Measurements from ENCODE around the gene UGT1A10.

The UGT1A10 gene

GRCh38 chr2:233769260-233769659 lies 133.0 kb downstream of the UGT1A10 start:
- no peak overlapping the region for H3K27ac ChIP-seq
- TF ChIP-seq CTCF (IDR thresholded peaks at IDR 0.05) = no peak
- TF ChIP-seq ZFX (IDR thresholded peaks at IDR 0.05; ENCODE audit: borderline replicate concordance) = no peak

GRCh38 chr2:233772153-233772552 lies 135.9 kb downstream of the UGT1A10 start:
- TF ChIP-seq CTCF (IDR thresholded peaks at IDR 0.05) = no peak
- TF ChIP-seq ZFX (IDR thresholded peaks at IDR 0.05; ENCODE audit: borderline replicate concordance) = no peak
- H3K27ac ChIP-seq = no peak overlapping the region

- no peak for TF ChIP-seq ZFX (IDR thresholded peaks at IDR 0.05; ENCODE audit: borderline replicate concordance)
- TF ChIP-seq CTCF (IDR thresholded peaks at IDR 0.05) = no peak
- no peak overlapping the region for H3K27ac ChIP-seq
These were observed 136.3 kb downstream of the UGT1A10 start for GRCh38 chr2:233772583-233772982.

- H3K27ac ChIP-seq = no peak overlapping the region
- TF ChIP-seq CTCF (IDR thresholded peaks at IDR 0.05) (no peak), ZFX (IDR thresholded peaks at IDR 0.05; ENCODE audit: borderline replicate concordance) (no peak)
These were observed 137.6 kb downstream of the UGT1A10 start for GRCh38 chr2:233773854-233774253.

DNA sequence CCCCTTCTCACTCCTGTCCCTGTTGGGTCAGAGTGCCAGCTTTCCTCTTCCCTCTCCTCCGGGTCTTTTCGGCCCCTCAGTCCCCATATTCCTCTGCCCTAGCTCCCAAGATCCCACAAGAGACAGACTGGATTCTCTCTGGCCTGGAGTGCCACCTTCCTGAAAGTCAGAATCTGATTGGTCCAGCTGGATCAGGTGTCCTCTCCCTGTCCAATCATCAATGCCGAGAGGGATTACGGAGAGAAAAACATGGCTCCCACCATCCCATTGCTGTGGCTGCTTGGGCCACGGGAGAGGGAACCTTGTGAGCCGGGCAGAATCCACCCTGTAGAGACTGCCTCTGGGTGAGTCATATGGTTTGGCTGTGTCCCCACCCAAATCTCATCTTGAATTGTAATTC lies 139.2 kb downstream of the UGT1A10 start:
- no peak overlapping the region for H3K27ac ChIP-seq
- no peak for TF ChIP-seq CTCF (IDR thresholded peaks at IDR 0.05)
- TF ChIP-seq ZFX (IDR thresholded peaks at IDR 0.05; ENCODE audit: borderline replicate concordance) = no peak

GRCh38 chr2:233778030-233778429 lies 141.8 kb downstream of the UGT1A10 start, which contains the start of gene MROH2A:
MROH2A (plus strand) TSS chr2:233778330; CDS start chr2:233779359, 1,029 bp downstream.
- H3K27ac ChIP-seq = no peak within 1 kb of the TSS
- TF ChIP-seq ZFX (IDR thresholded peaks at IDR 0.05; ENCODE audit: borderline replicate concordance) (no peak), CTCF (IDR thresholded peaks at IDR 0.05) (no peak)

DNA sequence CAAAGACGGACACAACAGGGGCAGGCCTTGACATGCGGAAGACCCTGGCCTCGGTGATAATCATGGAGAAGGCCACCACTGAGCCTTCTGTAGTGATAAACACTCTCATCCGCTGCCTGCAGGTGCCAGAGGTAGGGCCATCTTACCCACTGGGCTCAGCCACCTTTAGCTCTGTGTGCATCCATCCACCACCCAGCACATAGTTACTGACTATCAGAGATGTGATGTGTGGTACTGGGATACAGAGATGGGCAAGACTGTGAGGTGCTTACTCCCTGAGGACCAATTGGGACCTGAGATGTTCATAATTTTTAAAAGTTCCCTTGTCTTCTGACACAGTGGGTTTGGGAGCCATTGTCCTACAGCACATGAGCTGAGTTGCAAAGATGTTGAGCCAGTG lies 143.5 kb downstream of the UGT1A10 start:
- no peak for TF ChIP-seq ZFX (IDR thresholded peaks at IDR 0.05; ENCODE audit: borderline replicate concordance)
- no peak for TF ChIP-seq CTCF (IDR thresholded peaks at IDR 0.05)
- H3K27ac ChIP-seq = no peak overlapping the region
